ENCODE results near the gene GPRC5B. TPM values are rescaled to one million over a fixed set of nuclear protein-coding genes. Genes with fewer than 3 reads are reported as not detected.

The GPRC5B gene
- total RNA-seq, 1 donor from 2014 or later: 140 TPM

GRCh38 chr16:19874026-19874425 is 10.6 kb downstream of the GPRC5B start:
- TF ChIP-seq, protein P1, sequence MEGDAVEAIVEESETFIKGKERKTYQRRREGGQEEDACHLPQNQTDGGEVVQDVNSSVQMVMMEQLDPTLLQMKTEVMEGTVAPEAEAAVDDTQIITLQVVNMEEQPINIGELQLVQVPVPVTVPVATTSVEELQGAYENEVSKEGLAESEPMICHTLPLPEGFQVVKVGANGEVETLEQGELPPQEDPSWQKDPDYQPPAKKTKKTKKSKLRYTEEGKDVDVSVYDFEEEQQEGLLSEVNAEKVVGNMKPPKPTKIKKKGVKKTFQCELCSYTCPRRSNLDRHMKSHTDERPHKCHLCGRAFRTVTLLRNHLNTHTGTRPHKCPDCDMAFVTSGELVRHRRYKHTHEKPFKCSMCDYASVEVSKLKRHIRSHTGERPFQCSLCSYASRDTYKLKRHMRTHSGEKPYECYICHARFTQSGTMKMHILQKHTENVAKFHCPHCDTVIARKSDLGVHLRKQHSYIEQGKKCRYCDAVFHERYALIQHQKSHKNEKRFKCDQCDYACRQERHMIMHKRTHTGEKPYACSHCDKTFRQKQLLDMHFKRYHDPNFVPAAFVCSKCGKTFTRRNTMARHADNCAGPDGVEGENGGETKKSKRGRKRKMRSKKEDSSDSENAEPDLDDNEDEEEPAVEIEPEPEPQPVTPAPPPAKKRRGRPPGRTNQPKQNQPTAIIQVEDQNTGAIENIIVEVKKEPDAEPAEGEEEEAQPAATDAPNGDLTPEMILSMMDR (IDR thresholded peaks at IDR 0.05; ENCODE audit: unreplicated experiment): no peak
- Mint-ChIP-seq H3K4me3 (ENCODE audit: unreplicated experiment) (no peak overlapping the region), H3K4me1 (ENCODE audit: unreplicated experiment) (peaks cover 18% of the 10 kb centered on the region), H3K27ac (ENCODE audit: unreplicated experiment) (peak overlapping the region; percentile 68), H3K9me3 (ENCODE audit: unreplicated experiment) (no peaks in the 10 kb centered on the region), H3K27me3 (ENCODE audit: unreplicated experiment) (peaks cover 6% of the 10 kb centered on the region), H3K36me3 (ENCODE audit: low read depth, unreplicated experiment) (peaks cover 29% of the 10 kb centered on the region)
- no peak for DNase-seq (ENCODE audit: low spot score)

DNA sequence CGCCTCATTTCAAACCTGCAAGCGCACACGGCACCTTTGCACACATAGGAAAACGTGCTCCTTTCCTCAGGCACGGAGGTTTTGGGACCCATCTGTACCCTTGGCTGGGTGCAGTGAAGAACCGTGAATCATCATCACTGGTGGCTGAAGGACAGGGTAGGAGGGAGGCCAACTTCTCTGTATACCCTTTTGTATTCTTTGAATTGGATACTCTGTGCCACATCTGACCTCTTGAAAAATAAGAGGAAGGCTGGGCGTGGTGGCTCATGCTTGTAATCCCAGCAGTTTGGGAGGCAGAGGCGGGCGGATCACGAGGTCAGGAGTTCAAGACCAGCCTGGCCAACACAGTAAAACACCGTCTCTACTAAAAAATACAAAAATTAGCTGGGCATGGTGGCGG is 11.7 kb downstream of the GPRC5B start:
- H3K36me3 Mint-ChIP-seq (ENCODE audit: low read depth, unreplicated experiment): peaks cover 33% of the 10 kb centered on the region
- DNase-seq (ENCODE audit: low spot score): no peak
- H3K27ac Mint-ChIP-seq (ENCODE audit: unreplicated experiment): no peak overlapping the region
- no peaks in the 10 kb centered on the region for H3K9me3 Mint-ChIP-seq (ENCODE audit: unreplicated experiment)
- H3K27me3 Mint-ChIP-seq (ENCODE audit: unreplicated experiment): peaks cover 5% of the 10 kb centered on the region
- H3K4me1 Mint-ChIP-seq (ENCODE audit: unreplicated experiment): peaks cover 20% of the 10 kb centered on the region
- H3K4me3 Mint-ChIP-seq (ENCODE audit: unreplicated experiment): no peak overlapping the region
- TF ChIP-seq, protein P1 (IDR thresholded peaks at IDR 0.05; ENCODE audit: unreplicated experiment): no peak

DNA sequence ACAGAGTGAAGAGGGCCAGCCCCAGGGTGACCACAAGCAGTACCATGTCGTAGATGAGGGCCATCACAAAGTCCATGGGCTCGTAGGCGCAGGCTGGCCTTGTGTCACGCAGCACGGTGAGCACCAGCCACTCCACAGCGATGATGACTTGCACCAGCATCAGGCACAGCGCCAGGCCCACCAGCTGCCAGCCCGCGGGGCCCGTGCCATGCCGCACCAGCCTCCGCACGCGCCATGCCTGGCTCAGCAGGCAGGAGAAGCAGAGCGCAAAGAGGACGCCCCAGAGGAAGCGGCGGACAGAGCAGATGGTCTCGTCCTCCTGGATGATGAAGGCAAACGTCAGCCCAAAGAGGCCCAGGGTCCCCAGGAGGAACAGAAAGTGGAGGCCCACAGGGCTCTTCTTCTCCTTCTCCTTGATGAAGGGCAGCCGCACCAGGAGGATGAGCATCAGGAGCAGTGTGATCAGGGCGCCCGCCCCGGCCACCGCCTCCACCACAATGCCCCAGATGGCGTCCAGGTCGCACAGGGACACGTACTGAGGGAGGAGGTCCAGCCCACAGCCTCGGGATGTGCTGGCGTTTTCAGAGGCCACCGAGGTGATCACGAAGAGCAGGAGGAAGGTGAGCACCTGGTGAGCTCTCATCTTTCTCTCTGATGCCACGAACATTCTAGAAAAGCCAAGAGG is 12.3 kb downstream of the GPRC5B start:
- Mint-ChIP-seq H3K4me3 (ENCODE audit: unreplicated experiment) (no peak overlapping the region), H3K27ac (ENCODE audit: unreplicated experiment) (no peak overlapping the region), H3K9me3 (ENCODE audit: unreplicated experiment) (no peaks in the 10 kb centered on the region), H3K27me3 (ENCODE audit: unreplicated experiment) (peaks cover 5% of the 10 kb centered on the region), H3K4me1 (ENCODE audit: unreplicated experiment) (peaks cover 23% of the 10 kb centered on the region), H3K36me3 (ENCODE audit: low read depth, unreplicated experiment) (peaks cover 37% of the 10 kb centered on the region)
- TF ChIP-seq, protein P1 (IDR thresholded peaks at IDR 0.05; ENCODE audit: unreplicated experiment): no peak
- no peak for DNase-seq (ENCODE audit: low spot score)

DNA sequence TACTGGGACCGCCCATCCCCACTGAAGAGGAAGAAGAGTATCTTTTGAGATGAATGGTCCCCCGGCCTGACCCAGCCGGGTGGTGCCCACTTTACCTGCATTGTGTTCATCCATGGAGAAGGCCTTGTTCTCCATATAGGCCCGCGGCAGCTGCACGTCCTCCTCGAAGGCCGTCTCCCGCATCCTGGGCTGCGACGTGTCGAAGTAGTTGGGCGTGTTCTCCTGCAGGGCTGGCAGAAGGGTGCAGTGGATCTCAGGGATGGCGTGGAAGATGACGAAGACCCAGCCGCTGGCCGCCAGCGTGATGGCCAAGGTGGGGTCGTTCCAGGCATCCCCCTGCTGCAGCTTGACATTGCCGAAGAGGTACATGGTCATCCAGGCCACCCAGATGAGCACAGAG is 12.9 kb downstream of the GPRC5B start:
- Mint-ChIP-seq H3K27me3 (ENCODE audit: unreplicated experiment) (peaks cover 5% of the 10 kb centered on the region), H3K36me3 (ENCODE audit: low read depth, unreplicated experiment) (peaks cover 41% of the 10 kb centered on the region), H3K9me3 (ENCODE audit: unreplicated experiment) (no peaks in the 10 kb centered on the region), H3K4me1 (ENCODE audit: unreplicated experiment) (peaks cover 23% of the 10 kb centered on the region), H3K27ac (ENCODE audit: unreplicated experiment) (peak overlapping the region; percentile 84), H3K4me3 (ENCODE audit: unreplicated experiment) (no peak overlapping the region)
- TF ChIP-seq, protein P1 (IDR thresholded peaks at IDR 0.05; ENCODE audit: unreplicated experiment): no peak
- DNase-seq (ENCODE audit: low spot score): no peak

GRCh38 chr16:19868421-19868820 is 16.2 kb downstream of the GPRC5B start:
- no peak for DNase-seq (ENCODE audit: low spot score)
- Mint-ChIP-seq H3K27ac (ENCODE audit: unreplicated experiment) (peak overlapping the region; percentile 43), H3K4me3 (ENCODE audit: unreplicated experiment) (peak overlapping the region; percentile 28), H3K4me1 (ENCODE audit: unreplicated experiment) (peaks cover 13% of the 10 kb centered on the region), H3K27me3 (ENCODE audit: unreplicated experiment) (no peaks in the 10 kb centered on the region), H3K9me3 (ENCODE audit: unreplicated experiment) (no peaks in the 10 kb centered on the region), H3K36me3 (ENCODE audit: low read depth, unreplicated experiment) (peaks cover 41% of the 10 kb centered on the region)
- TF ChIP-seq, protein P1 (IDR thresholded peaks at IDR 0.05; ENCODE audit: unreplicated experiment): no peak
